ENCODE data around the gene WDR59.

Gene WDR59

GRCh38 chr16:74929636-74930035, 55.3 kb downstream of the WDR59 start:
- DNase-seq (ENCODE audit: low read depth), result no peak
- no peak overlapping the region for H3K4me3 ChIP-seq (ENCODE audit: low read depth, low read length)
- TF ChIP-seq CTCF (IDR thresholded peaks at IDR 0.05; ENCODE audit: low read depth, low read length), result no peak
- TF ChIP-seq POLR2A (IDR thresholded peaks at IDR 0.05; ENCODE audit: extremely low read depth, insufficient read length), result no peak

GRCh38 chr16:74926805-74927204, 58.1 kb downstream of the WDR59 start:
- TF ChIP-seq POLR2A (IDR thresholded peaks at IDR 0.05; ENCODE audit: extremely low read depth, insufficient read length) (no peak), MAX (IDR thresholded peaks at IDR 0.05; ENCODE audit: low read depth, low read length) (no peak), CTCF (IDR thresholded peaks at IDR 0.05; ENCODE audit: low read depth, low read length) (no peak), MYC (IDR thresholded peaks at IDR 0.05; ENCODE audit: low read depth, low read length) (no peak)
- no peak overlapping the region for H3K4me3 ChIP-seq (ENCODE audit: low read depth, low read length)
- no peak for DNase-seq (ENCODE audit: low read depth)

GRCh38 chr16:74923766-74924460, 61.0 kb downstream of the WDR59 start:
- no peak for TF ChIP-seq POLR2A (IDR thresholded peaks at IDR 0.05; ENCODE audit: extremely low read depth, insufficient read length)
- no peak for TF ChIP-seq MYC (IDR thresholded peaks at IDR 0.05; ENCODE audit: low read depth, low read length)
- no peak for TF ChIP-seq MAX (IDR thresholded peaks at IDR 0.05; ENCODE audit: low read depth, low read length)
- no peak for TF ChIP-seq CTCF (IDR thresholded peaks at IDR 0.05; ENCODE audit: low read depth, low read length)

GRCh38 chr16:74922150-74923138, 62.5 kb downstream of the WDR59 start:
- no peak for DNase-seq (ENCODE audit: low read depth)
- H3K4me3 ChIP-seq (ENCODE audit: low read depth, low read length), result no peak overlapping the region
- TF ChIP-seq CTCF (IDR thresholded peaks at IDR 0.05; ENCODE audit: low read depth, low read length), result no peak
- no peak for TF ChIP-seq POLR2A (IDR thresholded peaks at IDR 0.05; ENCODE audit: extremely low read depth, insufficient read length)
- TF ChIP-seq MYC (IDR thresholded peaks at IDR 0.05; ENCODE audit: low read depth, low read length), result no peak

More at GRCh38 chr16:74923766-74924460, 61.0 kb downstream of the WDR59 start:
- no peak overlapping the region for H3K4me3 ChIP-seq (ENCODE audit: low read depth, low read length)
- no peak for DNase-seq (ENCODE audit: low read depth)

GRCh38 chr16:74921051-74921450, 63.9 kb downstream of the WDR59 start:
- no peak overlapping the region for H3K4me3 ChIP-seq (ENCODE audit: low read depth, low read length)
- no peak for DNase-seq (ENCODE audit: low read depth)
- TF ChIP-seq CTCF (IDR thresholded peaks at IDR 0.05; ENCODE audit: low read depth, low read length), result no peak

All from NB4 (cell line).